Activated CD4-positive, alpha-beta T cell treated with anti-CD3 and anti-CD28 coated beads for 48 hours (primary cell): Measurements from ENCODE around the gene TENM4.

Experiments
- DNase-seq: peaks from one replicate; pipeline ENCODE4 v3.0.0-alpha.2; 2020

Gene TENM4

GRCh38 chr11:78659326-78660270 is 781.2 kb downstream of the TENM4 start:
- DNase-seq = no peak

GRCh38 chr11:78657968-78658839 is 782.6 kb downstream of the TENM4 start:
- no peak for DNase-seq

- no peak for DNase-seq
These were observed 783.4 kb downstream of the TENM4 start for GRCh38 chr11:78657441-78657840.

GRCh38 chr11:78656984-78657383 is 783.8 kb downstream of the TENM4 start:
- no peak for DNase-seq

- no peak for DNase-seq
These were observed 784.5 kb downstream of the TENM4 start for GRCh38 chr11:78656327-78656726.

- DNase-seq = no peak
These were observed 785.3 kb downstream of the TENM4 start for GRCh38 chr11:78655561-78655960.

GRCh38 chr11:78654866-78655265 is 786.0 kb downstream of the TENM4 start:
- DNase-seq = no peak

- DNase-seq = peak; percentile 33
These were observed 786.8 kb downstream of the TENM4 start for GRCh38 chr11:78654071-78654470.

- DNase-seq = no peak
These were observed 787.4 kb downstream of the TENM4 start for GRCh38 chr11:78653294-78653909.

- DNase-seq = no peak
These were observed 788.0 kb downstream of the TENM4 start for GRCh38 chr11:78652843-78653239.

- peak; percentile 75 for DNase-seq
These were observed 788.6 kb downstream of the TENM4 start for GRCh38 chr11:78651923-78652842.

- DNase-seq = no peak
These were observed 789.6 kb downstream of the TENM4 start for GRCh38 chr11:78651136-78651775.

- no peak for DNase-seq
These were observed 791.2 kb downstream of the TENM4 start for GRCh38 chr11:78649361-78650215.

GRCh38 chr11:78647986-78648875 is 792.6 kb downstream of the TENM4 start:
- no peak for DNase-seq

GRCh38 chr11:78647266-78647915 is 793.4 kb downstream of the TENM4 start:
- no peak for DNase-seq

GRCh38 chr11:78646564-78647185 is 794.2 kb downstream of the TENM4 start:
- DNase-seq = peak; percentile 71

- DNase-seq = peak; percentile 76
These were observed 795.3 kb downstream of the TENM4 start for GRCh38 chr11:78645226-78646202.
